NCI-H524 (cell line): ENCODE results near the gene PSMB3.
"Not testable (repeated sequence)": the region's sequence is repeated elsewhere in the genome, so short reads cannot be mapped to it uniquely, and the experiment has no call there.

Experiments used
- DNase-seq, 2 experiments: peaks; one replicate each; lab custom pipeline; 2025; lab: John Stamatoyannopoulos, UW

PSMB3 gene

DNA sequence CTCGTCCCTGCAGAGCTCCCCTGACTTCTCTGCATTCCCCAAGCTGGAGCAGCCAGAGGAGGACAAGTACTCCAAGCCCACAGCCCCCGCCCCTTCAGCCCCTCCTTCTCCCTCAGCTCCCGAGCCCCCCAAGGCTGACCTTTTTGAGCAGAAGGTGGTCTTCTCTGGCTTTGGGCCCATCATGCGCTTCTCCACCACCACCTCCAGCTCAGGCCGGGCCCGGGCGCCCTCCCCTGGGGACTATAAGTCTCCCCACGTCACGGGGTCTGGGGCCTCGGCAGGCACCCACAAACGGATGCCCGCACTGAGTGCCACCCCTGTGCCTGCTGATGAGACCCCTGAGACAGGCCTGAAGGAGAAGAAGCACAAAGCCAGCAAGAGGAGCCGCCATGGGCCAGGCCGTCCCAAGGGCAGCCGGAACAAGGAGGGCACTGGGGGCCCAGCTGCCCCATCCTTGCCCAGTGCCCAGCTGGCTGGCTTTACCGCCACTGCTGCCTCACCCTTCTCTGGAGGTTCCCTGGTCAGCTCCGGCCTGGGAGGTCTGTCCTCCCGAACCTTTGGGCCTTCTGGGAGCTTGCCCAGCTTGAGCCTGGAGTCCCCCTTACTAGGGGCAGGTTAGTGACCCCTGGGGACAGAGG lies 36.1 kb upstream of the PSMB3 start:
- no peak for DNase-seq

DNA sequence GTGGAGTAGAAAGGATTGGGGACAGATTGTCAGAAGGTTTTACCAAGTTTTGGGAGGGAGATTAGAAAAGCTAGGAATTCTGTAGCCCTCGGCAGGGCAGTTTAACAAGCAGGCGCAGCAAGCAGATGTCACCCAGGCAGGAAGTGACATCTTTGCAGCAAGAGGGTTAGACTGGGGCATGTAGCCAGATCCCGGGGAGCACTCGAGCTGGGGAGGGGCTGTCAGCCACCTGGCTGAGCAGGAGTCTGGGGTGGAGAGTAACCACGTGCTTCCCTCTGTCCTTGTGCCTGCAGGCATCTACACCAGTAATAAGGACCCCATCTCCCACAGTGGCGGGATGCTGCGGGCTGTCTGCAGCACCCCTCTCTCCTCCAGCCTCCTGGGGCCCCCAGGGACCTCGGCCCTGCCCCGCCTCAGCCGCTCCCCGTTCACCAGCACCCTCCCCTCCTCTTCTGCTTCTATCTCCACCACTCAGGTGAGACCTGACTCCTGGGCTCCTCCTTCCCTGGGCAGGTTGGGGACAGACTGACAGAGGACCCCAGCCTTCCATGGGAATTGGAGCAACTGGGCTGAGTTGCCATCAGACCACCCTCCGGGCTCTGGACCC lies 35.3 kb upstream of the PSMB3 start:
- DNase-seq = no peak

DNA sequence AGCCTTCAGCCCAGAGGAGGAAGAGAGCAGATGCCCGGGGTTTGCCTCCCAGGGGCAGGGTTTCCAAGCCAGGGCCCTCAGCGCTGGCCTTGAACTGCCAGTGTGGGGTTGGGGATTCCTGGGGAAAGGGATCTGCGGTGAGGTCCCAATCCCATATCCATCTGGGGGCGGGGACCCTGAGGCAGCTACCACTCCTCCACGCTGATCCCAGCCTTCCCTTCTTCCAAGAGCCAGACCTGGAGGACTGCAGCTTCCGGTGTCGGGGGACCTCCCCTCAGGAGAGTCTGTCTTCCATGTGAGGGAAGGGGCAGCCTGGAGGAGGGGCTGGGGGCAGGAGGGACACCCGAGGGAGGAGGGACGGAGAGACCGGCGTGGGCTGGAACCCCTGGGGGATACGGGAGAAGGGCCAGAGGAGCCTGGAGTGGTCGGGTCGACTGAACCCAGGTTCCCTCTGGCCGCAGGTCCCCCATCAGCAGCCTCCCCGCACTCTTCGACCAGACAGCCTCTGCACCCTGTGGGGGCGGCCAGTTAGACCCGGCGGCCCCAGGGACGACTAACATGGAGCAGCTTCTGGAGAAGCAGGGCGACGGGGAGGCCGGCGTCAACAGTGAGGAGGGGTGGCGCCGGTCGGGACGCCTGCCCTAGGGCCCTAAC lies 33.1 kb upstream of the PSMB3 start:
- no peak for DNase-seq

DNA sequence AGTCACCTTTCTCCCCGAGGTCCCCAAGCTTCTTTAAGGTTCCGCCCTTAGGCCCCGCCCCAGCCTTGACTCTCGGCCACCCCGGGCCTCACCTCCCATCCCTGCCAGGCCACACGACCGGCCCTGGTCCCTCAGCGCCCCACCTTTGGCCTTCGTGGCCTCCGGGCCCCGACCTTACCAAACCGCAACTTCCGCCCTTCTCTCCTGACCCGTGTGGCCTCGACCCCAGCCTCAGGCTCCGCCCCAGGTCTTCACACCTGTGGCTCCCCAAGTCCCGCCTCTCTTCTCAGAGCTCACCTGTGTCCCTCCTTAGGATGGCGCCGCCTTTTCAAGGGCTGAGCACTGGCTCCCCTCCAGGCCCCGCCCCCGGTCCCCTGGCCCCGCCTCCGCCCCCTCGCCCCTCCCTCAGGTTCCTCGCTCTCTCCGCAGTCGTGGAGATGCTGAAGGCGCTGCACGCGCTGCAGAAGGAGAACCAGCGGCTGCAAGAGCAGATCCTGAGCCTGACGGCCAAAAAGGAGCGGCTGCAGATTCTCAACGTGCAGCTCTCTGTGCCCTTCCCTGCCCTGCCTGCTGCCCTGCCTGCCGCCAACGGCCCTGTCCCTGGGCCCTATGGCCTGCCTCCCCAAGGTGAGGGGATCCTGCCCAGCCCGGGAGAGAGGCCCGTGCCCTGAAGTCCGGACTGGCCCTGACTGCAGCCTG lies 32.4 kb upstream of the PSMB3 start:
- no peak for DNase-seq

DNA sequence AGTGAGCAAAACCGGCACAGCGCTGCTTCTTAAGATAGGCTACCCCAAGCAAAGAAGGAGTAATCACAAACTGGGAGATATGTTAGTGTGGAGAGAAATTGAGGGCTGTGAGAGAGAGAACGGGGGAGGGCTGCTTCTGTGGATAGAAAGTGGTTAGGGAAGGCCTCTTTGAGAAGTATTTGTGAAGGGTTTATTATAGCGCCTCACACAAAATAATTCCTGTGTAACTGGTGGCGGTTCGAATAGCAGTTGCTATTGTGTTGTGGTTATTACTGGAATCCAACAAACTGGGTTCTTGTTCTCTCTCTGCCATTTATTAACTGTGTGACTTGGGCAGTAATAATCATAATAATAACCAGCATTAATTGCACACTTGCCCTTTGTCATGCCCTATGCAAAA lies 31.6 kb upstream of the PSMB3 start:
- DNase-seq = no peak

DNA sequence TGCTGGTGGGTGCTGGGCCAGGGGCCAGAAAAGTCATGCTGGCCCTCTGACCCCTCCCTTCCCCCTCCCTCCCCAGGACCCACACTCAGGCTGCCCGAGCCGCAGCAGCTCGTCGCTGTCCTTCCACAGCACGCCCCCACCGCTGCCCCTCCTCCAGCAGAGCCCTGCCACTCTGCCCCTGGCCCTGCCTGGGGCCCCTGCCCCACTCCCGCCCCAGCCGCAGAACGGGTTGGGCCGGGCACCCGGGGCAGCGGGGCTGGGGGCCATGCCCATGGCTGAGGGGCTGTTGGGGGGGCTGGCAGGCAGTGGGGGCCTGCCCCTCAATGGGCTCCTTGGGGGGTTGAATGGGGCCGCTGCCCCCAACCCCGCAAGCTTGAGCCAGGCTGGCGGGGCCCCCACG lies 30.7 kb upstream of the PSMB3 start:
- DNase-seq = no peak

DNA sequence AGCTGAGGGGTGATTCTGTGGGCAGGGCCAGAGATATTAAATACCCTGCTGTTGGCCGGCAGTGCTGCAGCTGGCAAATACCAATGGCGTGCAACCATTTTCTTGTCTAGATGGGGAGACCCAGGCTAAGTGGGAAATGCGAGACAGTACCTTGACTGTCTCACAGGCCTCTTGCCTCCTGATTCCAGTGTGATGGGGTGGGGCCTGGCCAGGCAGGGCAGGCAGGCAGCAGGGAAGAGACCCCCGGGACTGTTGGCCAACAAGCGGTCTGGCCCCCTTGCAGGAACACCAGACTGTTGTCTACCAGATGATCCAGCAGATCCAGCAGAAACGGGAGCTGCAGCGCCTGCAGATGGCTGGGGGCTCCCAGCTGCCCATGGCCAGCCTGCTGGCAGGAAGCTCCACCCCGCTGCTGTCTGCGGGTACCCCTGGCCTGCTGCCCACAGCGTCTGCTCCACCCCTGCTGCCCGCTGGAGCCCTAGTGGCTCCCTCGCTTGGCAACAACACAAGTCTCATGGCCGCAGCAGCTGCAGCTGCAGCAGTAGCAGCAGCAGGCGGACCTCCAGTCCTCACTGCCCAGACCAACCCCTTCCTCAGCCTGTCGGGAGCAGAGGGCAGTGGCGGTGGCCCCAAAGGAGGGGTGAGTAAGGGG lies 28.1 kb upstream of the PSMB3 start:
- peak; percentile 76 to 94 for DNase-seq

DNA sequence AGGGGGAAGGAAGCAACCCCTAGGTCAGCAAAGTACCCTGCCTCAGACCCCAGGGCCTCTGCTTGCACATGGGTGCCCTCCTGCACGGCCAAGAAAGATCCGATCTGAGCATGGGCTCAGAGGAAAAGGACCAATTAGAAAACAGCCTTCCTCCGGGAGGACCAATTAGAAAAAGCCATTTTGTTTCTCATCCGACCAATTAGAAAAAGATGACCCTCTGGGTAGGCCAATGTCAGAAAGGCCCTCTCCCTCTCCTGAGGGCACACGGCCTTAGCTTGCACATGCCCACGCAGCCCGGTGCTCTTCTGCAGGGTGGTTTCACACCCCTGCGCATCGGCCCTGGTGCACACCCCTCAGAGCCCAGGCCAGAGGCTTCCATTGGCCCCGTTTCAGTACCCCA lies 27.5 kb upstream of the PSMB3 start:
- DNase-seq = peak in 1 of 2 experiments; percentile 49

DNA sequence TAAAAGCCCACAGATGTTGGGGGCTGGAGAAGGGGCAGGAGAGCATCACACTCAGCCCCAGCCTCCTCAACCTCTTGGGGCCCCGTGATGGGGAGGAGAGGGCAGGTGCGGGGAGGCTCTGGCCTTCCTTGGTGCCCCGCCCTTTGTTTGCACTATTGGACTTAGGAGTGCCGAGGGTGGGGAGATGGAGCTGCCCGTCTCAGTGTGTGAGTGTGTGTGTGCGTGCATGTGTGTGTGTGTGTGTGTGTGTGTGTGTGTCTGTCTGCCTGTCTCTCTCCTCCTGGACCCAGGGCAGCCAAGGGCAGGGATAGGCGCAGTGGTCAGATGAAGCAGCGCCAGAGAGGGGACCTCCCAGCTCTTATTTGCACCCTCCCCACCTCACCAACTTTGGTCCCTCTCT lies 26.4 kb upstream of the PSMB3 start:
- not testable (repeated sequence) for DNase-seq

DNA sequence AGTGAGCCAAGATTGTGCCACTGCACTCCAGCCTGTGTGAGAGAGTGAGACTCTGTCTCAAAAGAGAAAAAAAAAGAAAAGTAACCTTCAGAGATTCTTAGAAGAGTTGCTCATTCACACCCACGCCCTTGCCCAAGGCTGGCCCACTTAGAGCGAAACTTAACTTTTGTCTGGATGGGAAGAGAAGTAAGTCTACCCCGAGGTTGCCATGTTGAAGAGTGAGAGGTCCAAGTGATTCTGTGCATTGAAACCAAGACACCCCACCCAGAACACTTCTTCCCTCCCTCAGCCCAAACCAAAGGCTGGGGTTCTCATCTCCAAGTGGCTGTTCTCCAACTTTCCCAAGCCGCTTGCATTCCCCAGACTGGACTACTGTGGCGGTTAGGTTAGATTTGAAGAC lies 24.8 kb upstream of the PSMB3 start:
- DNase-seq = no peak

DNA sequence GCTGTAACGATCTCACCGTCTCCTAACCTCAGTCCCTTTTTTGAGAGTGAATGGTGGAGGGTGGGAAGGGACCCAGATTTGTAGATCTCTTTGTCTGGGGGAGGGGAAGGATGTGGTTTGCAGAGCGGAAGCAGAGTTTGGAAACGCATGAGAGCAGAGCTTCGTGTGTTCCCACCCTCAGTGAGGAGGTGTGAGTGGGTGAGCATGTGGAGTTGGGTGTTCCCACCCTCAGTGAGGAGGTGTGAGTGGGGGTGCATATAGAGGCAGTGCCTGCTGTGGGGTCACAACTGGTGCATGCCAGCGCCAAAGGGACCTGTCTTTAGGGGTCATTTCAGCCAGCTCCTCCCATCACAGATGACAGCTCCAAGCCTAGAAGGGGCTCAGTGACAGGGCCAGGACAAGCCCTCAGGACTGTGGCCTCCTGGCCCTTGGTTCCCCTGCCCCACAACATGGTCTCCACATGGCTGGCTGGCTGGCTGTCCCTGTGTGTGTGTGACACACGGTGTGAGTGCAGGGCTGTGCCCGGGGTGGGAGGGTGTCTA lies 24.2 kb upstream of the PSMB3 start:
- no peak for DNase-seq

DNA sequence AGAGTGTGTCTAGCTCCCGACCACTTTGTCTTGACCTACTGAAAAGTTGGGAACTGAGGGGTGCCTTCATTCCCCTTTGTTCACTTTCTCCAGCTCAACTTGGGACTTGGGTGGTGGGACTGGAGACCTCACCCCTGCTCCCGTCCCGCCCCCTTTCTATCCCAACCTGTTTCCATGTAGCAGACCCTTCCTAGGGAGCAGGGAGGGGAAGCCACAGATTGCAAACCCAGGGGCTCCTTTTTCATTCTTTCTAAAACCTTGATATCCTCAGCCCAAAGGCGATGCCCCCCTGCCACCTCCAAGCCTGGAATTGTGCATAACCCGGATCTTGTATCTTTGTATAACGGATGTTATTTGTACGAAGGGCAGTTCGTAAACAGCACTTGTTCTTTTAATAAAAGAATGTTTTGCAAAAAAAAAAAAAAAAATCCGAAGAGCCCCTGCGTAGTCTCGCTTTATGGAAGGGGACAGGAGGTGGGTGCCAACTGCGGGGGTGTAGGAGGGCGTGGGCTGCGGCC lies 23.1 kb upstream of the PSMB3 start:
- no peak for DNase-seq

DNA sequence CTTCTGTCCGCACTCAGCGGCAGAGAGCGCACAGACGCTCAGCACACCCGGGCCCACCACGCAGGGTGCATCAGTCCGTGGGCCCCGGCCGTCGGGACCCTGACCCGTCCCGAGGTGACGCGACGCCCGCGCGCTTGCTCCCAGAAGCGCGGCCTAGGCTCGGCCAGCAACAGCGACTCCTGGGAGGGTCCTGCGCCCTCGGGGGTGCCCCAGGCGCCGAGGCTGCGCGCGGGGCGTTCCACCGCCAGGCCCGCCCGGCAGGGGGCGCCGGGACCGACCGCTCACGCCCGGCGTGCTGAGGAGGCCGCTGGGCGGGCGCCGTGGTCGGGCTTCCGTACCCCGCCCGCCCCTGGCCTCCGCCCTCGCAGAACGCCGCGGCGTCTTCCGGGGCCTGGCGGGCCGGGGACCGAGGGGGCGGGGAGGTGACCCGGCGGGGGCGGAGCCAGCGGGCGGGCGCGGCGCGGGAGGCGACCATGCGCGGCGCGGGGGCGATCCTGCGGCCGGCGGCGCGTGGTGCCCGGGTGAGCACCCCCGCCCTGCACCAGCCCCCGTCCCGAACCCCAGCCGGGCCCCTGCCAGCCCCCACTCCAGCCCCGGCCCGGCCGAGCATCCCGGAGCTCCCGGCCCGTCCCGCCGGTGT lies 22.5 kb upstream of the PSMB3 start, which contains the start of gene CISD3:
CISD3 (plus strand) TSS at position 456 of the 640 bp plus-strand sequence; CDS start at position 474, 18 bp downstream.
- DNase-seq = peak; percentile 67 to 90

DNA sequence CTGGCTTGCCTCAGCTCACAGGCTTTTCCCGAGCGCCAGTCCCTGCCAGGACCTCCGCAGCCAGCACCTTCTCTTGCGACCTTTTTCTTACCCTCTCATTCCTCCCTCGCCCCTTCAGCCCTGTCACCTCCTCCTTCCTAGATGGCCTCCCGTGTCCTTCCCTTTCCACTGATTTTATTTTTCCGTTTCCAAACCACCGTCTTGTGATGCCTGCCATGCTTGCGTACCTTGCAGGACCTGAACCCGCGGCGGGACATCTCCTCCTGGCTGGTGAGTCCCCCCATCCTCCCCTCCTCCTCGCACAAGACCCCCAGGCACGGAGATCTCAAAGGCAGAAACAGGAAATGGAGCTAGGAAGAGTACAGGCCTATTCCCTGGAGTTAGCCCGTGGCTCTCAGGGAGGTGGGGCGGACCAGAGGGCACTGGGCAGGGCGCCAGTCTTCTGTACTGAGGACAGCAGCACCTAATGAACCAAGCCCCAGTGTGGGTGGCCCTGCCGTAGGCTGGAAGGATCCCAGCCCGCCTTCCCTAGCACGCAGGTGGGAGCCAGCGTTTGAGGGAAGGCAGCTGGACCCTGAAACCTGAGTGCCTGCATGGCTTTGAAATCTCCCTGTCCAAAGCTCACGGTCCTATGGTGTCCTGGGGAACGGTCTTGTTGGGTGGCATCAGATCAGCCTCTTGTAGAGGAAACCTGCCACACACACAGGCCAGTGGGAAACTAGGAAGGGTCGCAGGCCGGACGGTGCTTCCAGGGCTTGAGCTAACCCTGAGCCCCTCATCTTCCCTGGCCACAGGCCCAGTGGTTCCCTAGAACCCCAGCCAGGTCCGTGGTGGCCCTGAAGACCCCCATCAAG lies 21.8 kb upstream of the PSMB3 start:
- peak in 1 of 2 experiments; percentile 50 for DNase-seq

DNA sequence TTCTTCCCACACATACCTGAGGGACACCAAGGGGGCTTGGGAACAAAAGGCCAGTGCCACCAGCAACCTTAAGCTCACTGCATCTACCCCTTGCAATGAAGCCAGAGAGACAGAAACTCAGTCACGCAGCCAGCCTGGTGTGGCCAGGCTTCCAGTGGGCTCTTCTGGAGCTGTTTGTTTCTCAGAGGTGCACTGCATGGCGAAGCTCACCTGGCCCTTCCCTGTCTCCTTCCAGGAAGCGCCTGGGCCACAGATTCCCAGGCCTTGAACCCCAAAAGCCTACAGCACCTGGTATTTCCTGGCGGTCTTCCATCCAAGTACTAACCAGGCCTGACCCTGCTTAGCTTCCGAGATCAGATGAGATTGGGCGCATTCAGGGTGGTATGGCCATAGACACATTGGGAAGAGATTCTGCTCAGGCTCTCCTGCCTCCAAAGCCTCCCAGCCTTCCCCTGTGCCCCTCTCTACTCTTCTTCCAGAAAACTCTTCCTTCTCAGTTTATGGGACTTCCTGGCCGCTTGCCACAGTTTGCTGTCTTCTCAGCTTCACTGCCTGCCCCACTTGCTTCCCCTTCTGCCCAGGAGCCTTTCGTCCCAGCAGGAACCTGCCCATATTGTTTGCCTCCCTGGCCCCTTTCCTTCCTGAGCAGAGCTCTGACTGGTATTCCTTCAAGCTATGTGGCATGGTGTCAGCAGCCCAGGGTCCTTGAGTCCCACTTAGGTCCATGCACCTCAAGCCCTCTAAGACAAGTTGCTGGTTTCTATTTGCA lies 20.8 kb upstream of the PSMB3 start:
- no peak for DNase-seq

DNA sequence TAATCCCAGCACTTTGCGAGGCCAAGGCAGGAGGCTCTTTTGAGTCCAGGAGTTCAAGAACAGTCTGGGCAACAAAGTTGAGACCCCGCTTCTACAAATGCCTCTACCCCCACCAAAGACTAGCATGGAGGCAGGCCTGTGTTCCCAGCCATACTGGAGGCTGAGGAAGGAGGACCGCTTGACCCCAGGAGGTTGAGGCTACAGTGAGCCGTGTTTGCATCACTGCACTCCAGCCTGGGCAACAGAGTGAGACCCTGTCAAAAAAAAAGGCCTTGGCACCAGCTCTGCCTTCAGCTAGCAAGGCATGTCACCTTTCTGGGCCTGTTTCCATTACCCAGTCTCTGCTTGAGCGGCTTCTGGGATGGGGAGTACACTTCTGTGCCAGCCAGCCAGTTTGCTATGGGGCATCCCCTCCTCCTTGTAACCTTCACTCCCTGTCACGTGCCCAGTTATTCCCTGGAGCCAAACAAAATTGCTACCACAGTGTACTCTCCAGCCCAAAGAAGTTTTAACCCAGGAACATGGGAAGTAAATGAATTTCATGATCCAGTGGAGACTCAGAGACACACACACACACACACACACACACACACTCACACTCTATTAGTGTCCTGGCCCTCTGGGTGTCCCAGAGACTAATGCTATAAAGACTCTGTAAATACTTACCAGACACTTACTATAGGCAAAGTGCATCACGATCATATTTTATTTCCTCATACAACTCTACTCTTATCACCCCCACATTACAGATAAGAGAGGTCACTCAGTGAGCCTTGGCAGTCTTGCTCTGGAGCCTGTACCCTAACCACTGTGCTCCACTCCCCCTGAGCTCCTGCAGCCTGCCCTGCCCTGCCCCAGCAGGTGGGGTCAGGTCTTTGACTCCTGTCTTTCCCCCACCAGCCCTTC lies 19.9 kb upstream of the PSMB3 start:
- no peak for DNase-seq

DNA sequence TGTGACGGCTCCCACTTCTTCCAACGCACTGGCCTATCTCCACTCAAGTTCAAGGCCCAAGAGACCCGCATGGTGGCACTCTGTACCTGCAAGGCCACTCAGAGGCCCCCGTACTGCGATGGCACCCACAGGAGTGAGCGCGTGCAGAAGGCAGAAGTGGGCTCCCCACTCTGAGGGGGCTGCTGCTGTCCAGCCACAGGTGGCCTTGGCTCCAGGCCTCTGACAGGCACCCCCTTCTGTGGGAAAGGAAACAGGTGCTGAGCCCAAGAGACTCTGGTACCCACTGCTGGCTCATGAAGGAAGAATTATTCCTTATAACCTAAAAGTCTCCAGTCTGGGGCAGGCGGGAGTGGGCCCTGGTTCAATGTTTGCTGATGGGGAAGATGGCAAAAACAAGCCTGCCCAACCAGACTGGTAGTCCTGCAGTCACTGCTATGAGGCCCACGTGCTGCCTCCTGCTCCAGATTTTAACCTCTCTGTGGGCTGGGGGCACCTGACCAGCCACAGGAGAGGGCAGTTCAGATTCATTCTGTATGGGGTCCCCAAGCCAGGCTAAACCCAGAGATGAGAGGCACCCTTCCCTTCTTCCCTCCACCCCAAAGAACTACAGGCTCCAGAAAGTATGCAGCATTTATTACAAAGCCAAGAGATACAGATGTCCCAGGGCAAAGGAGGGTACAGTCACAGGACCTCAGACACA lies 19.1 kb upstream of the PSMB3 start:
- no peak for DNase-seq
